GM12878 (cell line): ENCODE measurements around the gene IL16. TPM values are rescaled to one million over a fixed set of nuclear protein-coding genes. Genes with fewer than 3 reads are reported as not detected.

Experiments used
- POLR2AphosphoS2 ChIP-seq: IDR thresholded peaks from 2 replicates; pipeline ENCODE4 v1.6.1; 2011; ENCODE audit warnings: low read depth, mild to moderate bottlenecking, low read length, improper control_type of control experiment, moderate library complexity
- REST ChIP-seq: IDR thresholded peaks from 2 replicates; pipeline ENCODE4 v1.6.1; 2012; ENCODE audit warnings: mild to moderate bottlenecking, low read depth, low read length
- ZNF592 ChIP-seq: fragments of 450-650 bp; IDR thresholded peaks from 2 replicates; pipeline ENCODE4 v1.6.1; 2017; ENCODE audit warnings: mild to moderate bottlenecking, moderate library complexity
- polyA plus RNA-seq, 11 experiments: library from polyadenylated mRNA; depleted of rRNA in 4 of 11; unstranded in 6 of 11; stranded (reverse) in 5 of 11; fragments of >200 nt; fragmentation: Nextera tagmentation in 4 of 11; fragmentation: Illumina TruSeq in 1 of 11; extraction: Ambion mirVana in 4 of 11; extraction: Trizol in 1 of 11; gene quantifications; 1 replicate in 1 of 11; 2 replicates in 10 of 11; pipeline versions ENCODE4 v1.2.1 to v1.2.3, GENCODE V29; 2011 to 2016; ENCODE audit warnings: inconsistent platforms in 2 of 11, missing spikeins in 2 of 11, low read depth in 1 of 11
- total RNA-seq, 4 experiments: library from RNA; depleted of rRNA in 3 of 4; stranded (reverse); fragments of >200 nt in 3 of 4; fragmentation: Illumina TruSeq in 1 of 4; extraction: Trizol in 1 of 4; gene quantifications; 2 replicates each; pipeline versions ENCODE4 v1.2.1 to v1.2.3, GENCODE V29; 2013 to 2021
- TF ChIP-seq, protein P1 (sequence below): fragments of 150-350 bp; IDR thresholded peaks from 2 replicates; pipeline ENCODE4 v1.6.1; 2016; ENCODE audit warnings: low read depth, low read length
- TF ChIP-seq, protein P2 (sequence below): fragments of 450-650 bp; IDR thresholded peaks from 2 replicates; pipeline ENCODE4 v1.6.1; 2017; ENCODE audit warnings: mild to moderate bottlenecking

Gene IL16
- total and polyA plus RNA-seq, 10 of the 15 experiments (the other 5 are each of a cell fraction or from before 2014, with no cell fraction given): 21.7 to 206 (median 44.5) TPM

GRCh38 chr15:81273200-81273599 is 76.5 kb downstream of the IL16 start (continued):
- no peak for TF ChIP-seq ZNF592
- no peak for TF ChIP-seq POLR2AphosphoS2
- no peak for TF ChIP-seq REST
- TF ChIP-seq, protein P1, sequence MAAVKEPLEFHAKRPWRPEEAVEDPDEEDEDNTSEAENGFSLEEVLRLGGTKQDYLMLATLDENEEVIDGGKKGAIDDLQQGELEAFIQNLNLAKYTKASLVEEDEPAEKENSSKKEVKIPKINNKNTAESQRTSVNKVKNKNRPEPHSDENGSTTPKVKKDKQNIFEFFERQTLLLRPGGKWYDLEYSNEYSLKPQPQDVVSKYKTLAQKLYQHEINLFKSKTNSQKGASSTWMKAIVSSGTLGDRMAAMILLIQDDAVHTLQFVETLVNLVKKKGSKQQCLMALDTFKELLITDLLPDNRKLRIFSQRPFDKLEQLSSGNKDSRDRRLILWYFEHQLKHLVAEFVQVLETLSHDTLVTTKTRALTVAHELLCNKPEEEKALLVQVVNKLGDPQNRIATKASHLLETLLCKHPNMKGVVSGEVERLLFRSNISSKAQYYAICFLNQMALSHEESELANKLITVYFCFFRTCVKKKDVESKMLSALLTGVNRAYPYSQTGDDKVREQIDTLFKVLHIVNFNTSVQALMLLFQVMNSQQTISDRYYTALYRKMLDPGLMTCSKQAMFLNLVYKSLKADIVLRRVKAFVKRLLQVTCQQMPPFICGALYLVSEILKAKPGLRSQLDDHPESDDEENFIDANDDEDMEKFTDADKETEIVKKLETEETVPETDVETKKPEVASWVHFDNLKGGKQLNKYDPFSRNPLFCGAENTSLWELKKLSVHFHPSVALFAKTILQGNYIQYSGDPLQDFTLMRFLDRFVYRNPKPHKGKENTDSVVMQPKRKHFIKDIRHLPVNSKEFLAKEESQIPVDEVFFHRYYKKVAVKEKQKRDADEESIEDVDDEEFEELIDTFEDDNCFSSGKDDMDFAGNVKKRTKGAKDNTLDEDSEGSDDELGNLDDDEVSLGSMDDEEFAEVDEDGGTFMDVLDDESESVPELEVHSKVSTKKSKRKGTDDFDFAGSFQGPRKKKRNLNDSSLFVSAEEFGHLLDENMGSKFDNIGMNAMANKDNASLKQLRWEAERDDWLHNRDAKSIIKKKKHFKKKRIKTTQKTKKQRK: no peak
- TF ChIP-seq, protein P2, sequence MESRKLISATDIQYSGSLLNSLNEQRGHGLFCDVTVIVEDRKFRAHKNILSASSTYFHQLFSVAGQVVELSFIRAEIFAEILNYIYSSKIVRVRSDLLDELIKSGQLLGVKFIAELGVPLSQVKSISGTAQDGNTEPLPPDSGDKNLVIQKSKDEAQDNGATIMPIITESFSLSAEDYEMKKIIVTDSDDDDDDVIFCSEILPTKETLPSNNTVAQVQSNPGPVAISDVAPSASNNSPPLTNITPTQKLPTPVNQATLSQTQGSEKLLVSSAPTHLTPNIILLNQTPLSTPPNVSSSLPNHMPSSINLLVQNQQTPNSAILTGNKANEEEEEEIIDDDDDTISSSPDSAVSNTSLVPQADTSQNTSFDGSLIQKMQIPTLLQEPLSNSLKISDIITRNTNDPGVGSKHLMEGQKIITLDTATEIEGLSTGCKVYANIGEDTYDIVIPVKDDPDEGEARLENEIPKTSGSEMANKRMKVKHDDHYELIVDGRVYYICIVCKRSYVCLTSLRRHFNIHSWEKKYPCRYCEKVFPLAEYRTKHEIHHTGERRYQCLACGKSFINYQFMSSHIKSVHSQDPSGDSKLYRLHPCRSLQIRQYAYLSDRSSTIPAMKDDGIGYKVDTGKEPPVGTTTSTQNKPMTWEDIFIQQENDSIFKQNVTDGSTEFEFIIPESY: no peak
